DND-41 (cell line): ENCODE data around the gene PRKAR1B.

ENCODE experiments used
- EZH2 ChIP-seq: IDR thresholded peaks from 3 replicates; pipeline ENCODE4 v1.6.1; 2012; ENCODE audit warnings: borderline replicate concordance, low read depth, mild to moderate bottlenecking, moderate library complexity, low read length, inconsistent platforms; ENCODE audit not compliant: severe bottlenecking
- TF ChIP-seq, protein P1 (sequence below): IDR thresholded peaks from 2 replicates; pipeline ENCODE4 v1.5.1; 2012; ENCODE audit warnings: borderline replicate concordance, low read length, moderate library complexity, mild to moderate bottlenecking; ENCODE audit not compliant: poor library complexity, severe bottlenecking; ENCODE audit errors: extremely low read depth

DNA sequence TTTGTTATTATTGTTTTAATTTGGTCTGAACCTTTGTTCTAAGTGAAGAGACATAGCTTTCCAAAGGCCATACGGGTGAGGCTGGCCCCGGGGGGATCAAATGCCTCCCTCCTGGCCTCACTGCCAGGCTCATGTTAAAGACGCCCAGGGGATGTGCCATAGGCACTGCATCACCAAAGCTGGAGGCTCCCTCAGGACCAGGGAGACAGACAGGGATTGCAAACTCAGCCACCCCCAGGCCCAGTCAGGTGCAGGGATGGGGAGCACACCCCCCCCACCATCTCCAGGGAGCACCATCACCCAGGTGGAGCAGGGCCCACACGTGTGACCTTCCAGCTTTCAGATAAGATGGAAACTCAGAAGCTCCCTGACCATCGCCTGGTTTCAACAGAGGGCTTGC is 96.5 kb downstream of the PRKAR1B start:
- TF ChIP-seq, protein P1, sequence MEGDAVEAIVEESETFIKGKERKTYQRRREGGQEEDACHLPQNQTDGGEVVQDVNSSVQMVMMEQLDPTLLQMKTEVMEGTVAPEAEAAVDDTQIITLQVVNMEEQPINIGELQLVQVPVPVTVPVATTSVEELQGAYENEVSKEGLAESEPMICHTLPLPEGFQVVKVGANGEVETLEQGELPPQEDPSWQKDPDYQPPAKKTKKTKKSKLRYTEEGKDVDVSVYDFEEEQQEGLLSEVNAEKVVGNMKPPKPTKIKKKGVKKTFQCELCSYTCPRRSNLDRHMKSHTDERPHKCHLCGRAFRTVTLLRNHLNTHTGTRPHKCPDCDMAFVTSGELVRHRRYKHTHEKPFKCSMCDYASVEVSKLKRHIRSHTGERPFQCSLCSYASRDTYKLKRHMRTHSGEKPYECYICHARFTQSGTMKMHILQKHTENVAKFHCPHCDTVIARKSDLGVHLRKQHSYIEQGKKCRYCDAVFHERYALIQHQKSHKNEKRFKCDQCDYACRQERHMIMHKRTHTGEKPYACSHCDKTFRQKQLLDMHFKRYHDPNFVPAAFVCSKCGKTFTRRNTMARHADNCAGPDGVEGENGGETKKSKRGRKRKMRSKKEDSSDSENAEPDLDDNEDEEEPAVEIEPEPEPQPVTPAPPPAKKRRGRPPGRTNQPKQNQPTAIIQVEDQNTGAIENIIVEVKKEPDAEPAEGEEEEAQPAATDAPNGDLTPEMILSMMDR: no peak
- TF ChIP-seq EZH2: no peak
